Esophagus muscularis mucosa (tissue), 3 donors: Measurements from ENCODE around the gene SERPINB1.

Experiments
- POLR2A ChIP-seq: fragments of 450-650 bp; IDR thresholded peaks from one replicate; pipeline ENCODE4 v1.6.1; 2017; ENCODE audit warnings: antibody characterized with exemption, moderate library complexity, mild to moderate bottlenecking, low read depth
- POLR2AphosphoS5 ChIP-seq, 2 donors: sonication (generic); formaldehyde crosslinking; IDR thresholded peaks; one replicate each; pipeline ENCODE4 v1.6.1; 2017; ENCODE audit warnings: antibody characterized with exemption in 2 of 2
- TF ChIP-seq, protein P1 (sequence below), 3 experiments: fragments of 200-600 bp in 2 of 3; fragments of 450-650 bp in 1 of 3; sonication (generic) in 2 of 3; IDR thresholded peaks; one replicate each; pipeline ENCODE4 v1.5.1; 2017 to 2019; ENCODE audit warnings: antibody characterized with exemption in 3 of 3, mild to moderate bottlenecking in 2 of 3, moderate library complexity in 1 of 3

DNA sequence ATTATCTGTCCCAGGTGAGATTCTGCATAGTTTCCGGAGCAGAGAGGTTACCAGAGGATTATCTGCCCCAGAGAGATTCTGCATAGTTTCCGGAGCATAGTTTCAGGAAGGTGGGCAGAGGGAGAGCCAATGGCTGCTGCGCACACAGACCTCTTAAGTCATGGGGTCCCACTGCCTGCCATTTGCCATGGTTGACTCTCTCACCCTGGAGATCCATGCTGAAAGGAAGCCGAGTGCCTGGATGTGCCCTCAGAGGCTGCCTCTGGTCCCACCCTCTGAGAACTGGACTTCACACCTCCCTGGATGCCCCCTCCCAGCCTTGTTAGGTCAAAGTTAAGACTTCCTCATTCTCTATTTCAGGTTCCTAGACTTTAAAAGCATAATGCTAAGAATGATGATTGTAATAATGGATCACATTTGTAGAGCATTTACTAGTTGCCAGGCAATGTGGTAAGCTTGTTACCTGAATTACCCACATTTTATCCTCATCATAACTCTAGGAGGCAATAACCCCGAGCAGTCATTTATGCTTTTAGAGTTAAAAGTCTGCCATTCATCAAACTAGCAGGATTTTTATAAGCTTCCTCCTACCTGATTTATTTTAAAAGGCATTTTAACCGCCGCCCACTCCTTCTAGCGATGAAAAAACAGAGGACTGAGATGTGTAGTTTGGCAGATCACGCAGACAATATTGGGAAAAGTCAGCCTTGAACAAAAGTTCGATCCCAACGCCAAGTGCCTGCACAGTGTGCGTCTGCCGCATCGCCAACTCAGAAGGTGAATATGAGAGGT is 49.5 kb upstream of the SERPINB1 start:
- TF ChIP-seq, protein P1, sequence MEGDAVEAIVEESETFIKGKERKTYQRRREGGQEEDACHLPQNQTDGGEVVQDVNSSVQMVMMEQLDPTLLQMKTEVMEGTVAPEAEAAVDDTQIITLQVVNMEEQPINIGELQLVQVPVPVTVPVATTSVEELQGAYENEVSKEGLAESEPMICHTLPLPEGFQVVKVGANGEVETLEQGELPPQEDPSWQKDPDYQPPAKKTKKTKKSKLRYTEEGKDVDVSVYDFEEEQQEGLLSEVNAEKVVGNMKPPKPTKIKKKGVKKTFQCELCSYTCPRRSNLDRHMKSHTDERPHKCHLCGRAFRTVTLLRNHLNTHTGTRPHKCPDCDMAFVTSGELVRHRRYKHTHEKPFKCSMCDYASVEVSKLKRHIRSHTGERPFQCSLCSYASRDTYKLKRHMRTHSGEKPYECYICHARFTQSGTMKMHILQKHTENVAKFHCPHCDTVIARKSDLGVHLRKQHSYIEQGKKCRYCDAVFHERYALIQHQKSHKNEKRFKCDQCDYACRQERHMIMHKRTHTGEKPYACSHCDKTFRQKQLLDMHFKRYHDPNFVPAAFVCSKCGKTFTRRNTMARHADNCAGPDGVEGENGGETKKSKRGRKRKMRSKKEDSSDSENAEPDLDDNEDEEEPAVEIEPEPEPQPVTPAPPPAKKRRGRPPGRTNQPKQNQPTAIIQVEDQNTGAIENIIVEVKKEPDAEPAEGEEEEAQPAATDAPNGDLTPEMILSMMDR (IDR thresholded peaks at IDR 0.05), result no peak
- TF ChIP-seq POLR2A (no peak), POLR2AphosphoS5 (IDR thresholded peaks at IDR 0.05) (no peak)
